ENCODE results near the gene ANK3. TPM values are rescaled to one million over a fixed set of nuclear protein-coding genes. Genes with fewer than 3 reads are reported as not detected.

Gene ANK3
- total and polyA plus RNA-seq, 3 donors from 2014 or later: 23.5 to 39.9 (median 38.6) TPM

- TF ChIP-seq, protein P1, sequence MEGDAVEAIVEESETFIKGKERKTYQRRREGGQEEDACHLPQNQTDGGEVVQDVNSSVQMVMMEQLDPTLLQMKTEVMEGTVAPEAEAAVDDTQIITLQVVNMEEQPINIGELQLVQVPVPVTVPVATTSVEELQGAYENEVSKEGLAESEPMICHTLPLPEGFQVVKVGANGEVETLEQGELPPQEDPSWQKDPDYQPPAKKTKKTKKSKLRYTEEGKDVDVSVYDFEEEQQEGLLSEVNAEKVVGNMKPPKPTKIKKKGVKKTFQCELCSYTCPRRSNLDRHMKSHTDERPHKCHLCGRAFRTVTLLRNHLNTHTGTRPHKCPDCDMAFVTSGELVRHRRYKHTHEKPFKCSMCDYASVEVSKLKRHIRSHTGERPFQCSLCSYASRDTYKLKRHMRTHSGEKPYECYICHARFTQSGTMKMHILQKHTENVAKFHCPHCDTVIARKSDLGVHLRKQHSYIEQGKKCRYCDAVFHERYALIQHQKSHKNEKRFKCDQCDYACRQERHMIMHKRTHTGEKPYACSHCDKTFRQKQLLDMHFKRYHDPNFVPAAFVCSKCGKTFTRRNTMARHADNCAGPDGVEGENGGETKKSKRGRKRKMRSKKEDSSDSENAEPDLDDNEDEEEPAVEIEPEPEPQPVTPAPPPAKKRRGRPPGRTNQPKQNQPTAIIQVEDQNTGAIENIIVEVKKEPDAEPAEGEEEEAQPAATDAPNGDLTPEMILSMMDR (IDR thresholded peaks at IDR 0.05): no peak
- TF ChIP-seq POLR2A (IDR thresholded peaks at IDR 0.05): no peak
- Histone ChIP-seq H3K9me3 (no peaks in the 10 kb centered on the region), H3K27me3 (no peaks in the 10 kb centered on the region), H3K4me1 (peaks cover 2% of the 10 kb centered on the region), H3K27ac (no peak overlapping the region), H3K4me3 (no peak overlapping the region), H3K36me3 (ENCODE audit: low read depth, missing control alignments) (no peaks in the 10 kb centered on the region)
- 84 to 93% methylated on average over 3 of the region's 3 CpGs for WGBS, 2 donors
- no peak for DNase-seq
- intact Hi-C loops (cut with DNase I; ENCODE audit: low total_unique reads): loop anchor here (10.0 kb wide), 1 partner anchor 91 kb away; no protein-coding TSS in a partner anchor
Observed at GRCh38 chr10:60205741-60206140, 183.9 kb downstream of the ANK3 start.

DNA sequence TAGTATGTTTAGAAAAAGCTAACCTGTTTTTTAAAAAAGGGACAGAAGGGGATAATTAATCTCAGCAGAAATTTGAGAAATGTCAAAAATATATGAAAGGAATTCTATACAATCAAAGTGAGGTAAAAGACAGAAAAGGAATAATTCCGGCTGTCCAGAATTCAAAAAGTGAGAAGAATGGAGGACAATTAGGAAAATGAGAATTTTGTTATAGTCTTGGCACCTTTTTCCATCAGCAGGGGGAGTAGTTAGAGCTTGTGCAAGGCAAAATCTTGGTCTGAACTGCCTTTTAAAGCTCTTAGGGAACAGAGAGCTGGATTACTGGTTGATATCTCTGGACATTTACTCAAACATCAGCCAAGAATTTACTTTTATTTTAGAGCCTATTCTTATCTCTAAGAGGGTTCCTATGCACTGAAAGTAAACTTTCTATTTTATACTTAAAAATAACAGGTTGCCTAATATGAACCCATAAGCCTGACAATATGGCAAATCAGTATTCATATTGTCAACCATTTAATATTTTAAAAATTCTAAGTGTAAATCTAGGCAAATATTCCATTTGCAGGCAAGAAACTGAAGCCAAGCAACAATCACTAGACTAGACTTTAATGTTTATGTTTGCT is 185.6 kb downstream of the ANK3 start:
- intact Hi-C loops (cut with DNase I; ENCODE audit: low total_unique reads): loop anchor here (10.0 kb wide), 1 partner anchor 89 kb away; no protein-coding TSS in a partner anchor
- H3K36me3 ChIP-seq (ENCODE audit: low read depth, missing control alignments): no peaks in the 10 kb centered on the region
- H3K4me1 ChIP-seq: peaks cover 7% of the 10 kb centered on the region
- no peak overlapping the region for H3K4me3 ChIP-seq
- WGBS, 2 donors: 67 to 82% methylated on average over 1 of the region's 1 CpG
- no peaks in the 10 kb centered on the region for H3K27me3 ChIP-seq
- no peak for DNase-seq
- TF ChIP-seq, protein P1 (IDR thresholded peaks at IDR 0.05): peak in 2 of 3 experiments; percentile 38 to 47
- TF ChIP-seq POLR2A (IDR thresholded peaks at IDR 0.05): no peak
- H3K27ac ChIP-seq: no peak overlapping the region
- H3K9me3 ChIP-seq: no peaks in the 10 kb centered on the region

DNA sequence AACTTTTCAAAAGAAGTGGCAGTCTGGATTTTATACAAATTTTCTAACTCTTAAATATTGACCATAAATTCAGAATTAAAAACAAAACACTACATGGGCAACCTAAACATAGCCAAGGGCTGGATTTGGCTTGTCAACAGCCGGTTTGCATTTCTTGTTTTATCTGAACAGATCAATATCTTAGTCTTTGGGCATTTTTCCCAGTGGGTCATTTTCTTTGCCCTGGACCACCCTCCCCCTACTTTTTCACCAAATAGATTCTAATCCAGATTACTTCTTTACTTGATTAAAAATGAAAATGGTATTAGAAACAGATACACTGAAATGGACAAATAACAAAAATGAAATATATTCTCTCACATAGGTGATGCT is 189.0 kb downstream of the ANK3 start:
- Histone ChIP-seq H3K4me1 (peaks cover 7% of the 10 kb centered on the region), H3K27me3 (no peaks in the 10 kb centered on the region), H3K36me3 (ENCODE audit: low read depth, missing control alignments) (no peaks in the 10 kb centered on the region), H3K27ac (no peak overlapping the region), H3K9me3 (no peaks in the 10 kb centered on the region), H3K4me3 (no peak overlapping the region)
- TF ChIP-seq, protein P1 (IDR thresholded peaks at IDR 0.05): no peak
- 78 to 87% methylated on average over 1 of the region's 1 CpG for whole genome bisulfite sequencing, 2 donors
- intact Hi-C loops (cut with DNase I; ENCODE audit: low total_unique reads): loop anchor here (10.0 kb wide), 1 partner anchor 86 kb away; no protein-coding TSS in a partner anchor
- DNase-seq: no peak

- TF ChIP-seq POLR2A (IDR thresholded peaks at IDR 0.05): no peak
- TF ChIP-seq, protein P1 (IDR thresholded peaks at IDR 0.05): no peak
- Histone ChIP-seq H3K9me3 (no peaks in the 10 kb centered on the region), H3K36me3 (ENCODE audit: low read depth, missing control alignments) (no peaks in the 10 kb centered on the region), H3K27ac (no peak overlapping the region), H3K4me3 (no peak overlapping the region), H3K4me1 (peaks cover 7% of the 10 kb centered on the region), H3K27me3 (no peaks in the 10 kb centered on the region)
- DNase-seq: no peak
- 52 to 73% methylated on average over 8 of the region's 8 CpGs for WGBS, 2 donors
- intact Hi-C loops (cut with DNase I; ENCODE audit: low total_unique reads): loop anchor here (10.0 kb wide), 1 partner anchor 85 kb away; no protein-coding TSS in a partner anchor
Observed at GRCh38 chr10:60200012-60200681, 189.5 kb downstream of the ANK3 start.

Data from testis (tissue), 3 donors.